Erythroblast (primary cell): ENCODE results near the gene PIK3C2G.

Source experiments
- GATA1 ChIP-seq: IDR thresholded peaks from 2 replicates; pipeline ENCODE4 v1.6.1; 2011; ENCODE audit warnings: low read depth, mild to moderate bottlenecking, control low read depth, low read length, moderate library complexity
- POLR2A ChIP-seq: IDR thresholded peaks from 2 replicates; pipeline ENCODE4 v1.6.1; 2011; ENCODE audit warnings: mild to moderate bottlenecking, low read length

DNA sequence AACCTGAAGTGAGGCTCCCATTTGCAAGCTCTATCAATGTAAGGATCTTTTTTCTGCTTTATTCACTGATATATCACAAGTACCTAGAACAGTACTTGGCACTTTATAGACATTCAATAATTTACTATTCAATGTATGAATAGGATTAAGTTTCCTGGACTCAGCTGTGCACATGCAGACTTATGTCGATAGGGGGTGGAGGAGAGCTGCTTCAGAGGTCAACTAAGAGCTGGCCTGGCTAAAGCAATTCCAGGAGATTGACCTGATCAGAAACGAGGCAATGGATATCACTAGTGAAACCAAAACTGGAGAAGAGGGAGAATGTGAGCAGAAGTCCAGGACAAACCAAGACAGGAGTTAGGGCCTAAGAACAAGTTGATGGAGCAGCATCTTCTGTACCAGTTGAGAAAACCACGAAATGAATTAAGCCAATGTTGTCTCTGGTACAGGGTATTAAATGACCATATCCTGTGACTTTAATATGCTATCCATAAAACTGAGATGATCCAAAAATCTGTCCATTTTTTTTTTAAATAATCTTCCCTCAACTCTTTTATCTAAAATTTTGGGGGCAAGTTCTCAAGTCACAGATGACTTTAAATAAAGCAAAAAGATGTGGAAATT is 169.2 kb downstream of the PIK3C2G start:
- TF ChIP-seq POLR2A (no peak), GATA1 (no peak)
